T-helper 2 cell treated with Interferon-gamma antibody and Interleukin-4, amounts not matched to agents 5 μg/mL and 100 μg/mL, for 36 hours (primary cell): Measurements from ENCODE around the gene MLF2.

Source experiments
- DNase-seq: peaks from one replicate; pipeline ENCODE4 v3.0.0; 2021; ENCODE audit warnings: low spot score
- H3K27ac Mint-ChIP-seq: one replicate; pipeline ENCODE4 v1.8.0; 2021; ENCODE audit warnings: mild to moderate bottlenecking, mixed read lengths
- H3K27me3 Mint-ChIP-seq: one replicate; pipeline ENCODE4 v1.8.0; 2021; ENCODE audit warnings: low read depth, mixed read lengths
- H3K36me3 Mint-ChIP-seq: one replicate; pipeline ENCODE4 v1.8.0; 2021; ENCODE audit warnings: low read depth, mixed read lengths
- H3K4me1 Mint-ChIP-seq: one replicate; pipeline ENCODE4 v1.8.0; 2021; ENCODE audit warnings: low read depth, mixed read lengths
- H3K4me3 Mint-ChIP-seq: one replicate; pipeline ENCODE4 v1.8.0; 2022; ENCODE audit warnings: mild to moderate bottlenecking, moderate library complexity, mixed read lengths
- H3K9me3 Mint-ChIP-seq: one replicate; pipeline ENCODE4 v1.8.0; 2021; ENCODE audit warnings: mixed read lengths

The MLF2 gene

DNA sequence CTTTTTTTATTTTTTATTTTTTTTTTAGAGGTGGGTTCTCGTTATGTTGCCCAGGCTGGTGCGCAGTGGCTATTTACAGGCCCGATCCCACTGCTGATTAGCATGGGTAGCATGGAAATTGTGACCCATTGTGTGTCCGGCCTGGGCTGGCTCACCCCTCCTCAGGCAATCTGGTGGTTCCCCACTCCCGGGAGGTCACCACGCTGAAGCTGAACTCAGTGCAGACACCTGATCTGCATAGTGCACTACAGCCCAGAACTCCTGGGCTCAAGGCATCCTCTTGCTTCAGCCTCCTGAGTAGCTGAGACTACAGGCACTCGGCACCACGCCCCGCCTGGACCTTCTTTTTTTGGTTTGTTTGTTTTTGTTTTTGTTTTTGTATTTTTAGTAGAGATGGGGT, 30.9 kb upstream of the MLF2 start:
- Mint-ChIP-seq H3K36me3 (no peaks in the 10 kb centered on the region), H3K27me3 (no peaks in the 10 kb centered on the region), H3K4me1 (peaks cover 59% of the 10 kb centered on the region), H3K4me3 (no peak overlapping the region), H3K27ac (no peak overlapping the region), H3K9me3 (no peaks in the 10 kb centered on the region)
- no peak for DNase-seq

DNA sequence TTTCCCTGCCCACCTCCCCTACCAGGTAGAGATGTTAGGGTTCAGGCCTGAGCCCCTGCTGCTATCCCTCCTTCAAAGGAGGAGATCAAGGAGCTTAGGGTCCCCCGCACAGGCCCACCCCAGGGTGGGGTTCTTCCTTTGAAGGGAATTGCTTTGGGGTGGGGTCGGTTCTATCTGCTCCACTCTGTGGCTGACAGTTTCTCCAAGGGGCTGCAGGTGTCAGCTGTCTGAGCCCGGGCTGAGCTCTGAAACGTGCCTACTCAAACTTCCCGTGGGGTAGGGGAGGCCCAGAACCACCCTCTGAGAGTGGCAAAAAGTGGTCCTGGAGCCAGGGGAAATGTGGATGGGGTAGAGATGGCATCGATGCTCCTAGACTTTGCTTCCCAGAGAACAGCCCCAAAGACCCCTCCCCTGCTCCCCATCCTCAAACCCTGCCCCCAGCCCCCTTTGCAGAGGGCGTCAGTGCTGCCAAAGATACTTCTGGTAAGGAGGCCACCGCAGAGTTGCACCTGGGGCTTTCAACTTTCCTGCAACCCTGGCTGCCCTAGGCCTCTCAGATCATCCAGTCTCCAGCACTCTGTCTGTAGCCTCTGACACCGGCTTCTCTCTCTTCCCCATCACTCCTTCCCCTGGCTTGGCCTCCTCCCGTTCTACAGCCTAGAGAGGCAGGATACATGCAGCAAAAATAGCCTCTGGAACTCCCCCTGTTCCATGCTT, 30.1 kb upstream of the MLF2 start:
- Mint-ChIP-seq H3K36me3 (peaks cover 1% of the 10 kb centered on the region), H3K4me3 (no peak overlapping the region), H3K4me1 (peaks cover 57% of the 10 kb centered on the region), H3K9me3 (no peaks in the 10 kb centered on the region), H3K27me3 (peaks cover 2% of the 10 kb centered on the region), H3K27ac (peak overlapping the region; percentile 71)
- DNase-seq: no peak

DNA sequence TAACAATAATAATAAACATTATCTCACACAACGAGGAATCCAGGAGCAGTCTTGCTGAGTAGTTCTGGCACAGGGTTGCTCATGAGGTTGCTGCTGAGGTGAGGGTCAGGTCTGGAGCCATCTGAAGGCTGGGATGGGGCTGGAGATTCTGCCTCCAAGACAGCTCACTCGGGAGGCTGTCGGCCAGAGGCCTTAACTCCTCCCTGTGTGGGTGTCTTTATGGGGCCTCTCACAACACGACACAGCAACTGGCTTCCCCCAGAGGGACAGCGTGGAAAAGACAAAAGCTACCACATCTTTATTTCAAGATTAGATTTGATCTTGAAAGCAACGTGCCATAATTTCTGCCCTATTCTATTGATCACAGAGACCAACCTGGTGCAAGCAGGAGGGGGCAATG, 29.2 kb upstream of the MLF2 start:
- Mint-ChIP-seq H3K4me3 (no peak overlapping the region), H3K36me3 (peaks cover 1% of the 10 kb centered on the region), H3K27ac (no peak overlapping the region), H3K27me3 (peaks cover 2% of the 10 kb centered on the region), H3K9me3 (no peaks in the 10 kb centered on the region), H3K4me1 (peaks cover 54% of the 10 kb centered on the region)
- no peak for DNase-seq

DNA sequence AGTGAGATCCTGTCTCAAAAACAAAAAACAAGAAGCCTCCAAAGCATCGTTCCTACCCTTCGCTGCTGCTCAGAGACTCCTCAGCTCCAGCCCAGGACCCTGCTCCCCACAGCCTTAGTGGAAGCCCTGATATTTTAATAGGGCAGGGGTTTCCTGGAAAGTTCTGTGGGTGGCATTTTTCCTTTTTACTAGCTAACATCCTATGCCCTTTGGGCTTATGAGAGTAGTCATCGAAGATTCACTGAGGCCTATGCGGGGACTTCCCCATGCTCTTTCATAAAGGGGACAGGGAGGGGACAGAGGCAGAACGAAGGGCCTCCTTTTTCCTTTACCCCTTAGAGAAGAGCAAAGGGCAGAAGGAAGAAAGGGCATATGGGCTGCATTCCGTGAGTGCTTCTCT, 27.6 kb upstream of the MLF2 start:
- H3K4me1 Mint-ChIP-seq: peaks cover 46% of the 10 kb centered on the region

DNA sequence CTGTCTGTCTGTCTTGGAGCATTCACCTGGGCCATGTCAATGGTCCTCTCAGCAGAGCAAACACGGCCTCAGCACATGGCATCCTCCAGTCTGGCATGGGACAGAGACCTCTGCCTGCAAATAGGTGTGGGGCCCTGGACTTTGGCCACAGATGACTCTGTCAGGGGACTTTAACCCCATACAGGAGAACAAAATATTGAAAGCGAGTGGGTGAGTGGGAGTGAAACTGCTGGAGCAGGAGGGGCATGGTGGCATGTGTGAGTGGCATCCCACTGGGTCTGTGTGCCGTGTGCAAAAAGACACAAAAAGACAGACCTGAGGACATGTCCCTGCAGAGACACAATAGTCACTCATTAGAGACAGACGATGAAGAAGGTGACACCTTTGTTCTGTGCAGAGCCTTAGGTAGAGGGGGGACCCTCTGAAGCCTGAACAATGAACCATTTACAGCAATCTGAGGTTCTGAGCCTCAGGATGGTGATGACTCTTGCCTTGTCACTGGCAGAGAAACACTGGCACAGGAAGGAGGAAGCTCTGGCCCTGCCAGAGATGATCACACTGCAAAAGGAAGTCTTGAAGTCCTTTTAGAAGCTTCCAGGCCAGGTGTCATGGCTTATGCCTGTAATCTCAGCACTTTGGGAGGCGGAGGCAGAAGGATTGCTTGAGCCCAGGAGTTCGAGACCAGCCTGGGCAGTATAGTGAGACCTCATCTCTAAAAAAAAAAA, 26.9 kb upstream of the MLF2 start:
- peaks cover 2% of the 10 kb centered on the region for H3K27me3 Mint-ChIP-seq
- no peak overlapping the region for H3K4me3 Mint-ChIP-seq
- H3K9me3 Mint-ChIP-seq: no peaks in the 10 kb centered on the region
- peaks cover 53% of the 10 kb centered on the region for H3K4me1 Mint-ChIP-seq
- peak overlapping the region; percentile 50 for H3K27ac Mint-ChIP-seq
- H3K36me3 Mint-ChIP-seq: peaks cover 2% of the 10 kb centered on the region
- DNase-seq: no peak

More for the DNA sequence above, 27.6 kb upstream of the MLF2 start:
- peak; percentile 71 for DNase-seq
- peak overlapping the region; percentile 70 for H3K27ac Mint-ChIP-seq
- H3K36me3 Mint-ChIP-seq: peaks cover 2% of the 10 kb centered on the region
- H3K9me3 Mint-ChIP-seq: no peaks in the 10 kb centered on the region
- H3K4me3 Mint-ChIP-seq: no peak overlapping the region
- H3K27me3 Mint-ChIP-seq: peaks cover 2% of the 10 kb centered on the region

DNA sequence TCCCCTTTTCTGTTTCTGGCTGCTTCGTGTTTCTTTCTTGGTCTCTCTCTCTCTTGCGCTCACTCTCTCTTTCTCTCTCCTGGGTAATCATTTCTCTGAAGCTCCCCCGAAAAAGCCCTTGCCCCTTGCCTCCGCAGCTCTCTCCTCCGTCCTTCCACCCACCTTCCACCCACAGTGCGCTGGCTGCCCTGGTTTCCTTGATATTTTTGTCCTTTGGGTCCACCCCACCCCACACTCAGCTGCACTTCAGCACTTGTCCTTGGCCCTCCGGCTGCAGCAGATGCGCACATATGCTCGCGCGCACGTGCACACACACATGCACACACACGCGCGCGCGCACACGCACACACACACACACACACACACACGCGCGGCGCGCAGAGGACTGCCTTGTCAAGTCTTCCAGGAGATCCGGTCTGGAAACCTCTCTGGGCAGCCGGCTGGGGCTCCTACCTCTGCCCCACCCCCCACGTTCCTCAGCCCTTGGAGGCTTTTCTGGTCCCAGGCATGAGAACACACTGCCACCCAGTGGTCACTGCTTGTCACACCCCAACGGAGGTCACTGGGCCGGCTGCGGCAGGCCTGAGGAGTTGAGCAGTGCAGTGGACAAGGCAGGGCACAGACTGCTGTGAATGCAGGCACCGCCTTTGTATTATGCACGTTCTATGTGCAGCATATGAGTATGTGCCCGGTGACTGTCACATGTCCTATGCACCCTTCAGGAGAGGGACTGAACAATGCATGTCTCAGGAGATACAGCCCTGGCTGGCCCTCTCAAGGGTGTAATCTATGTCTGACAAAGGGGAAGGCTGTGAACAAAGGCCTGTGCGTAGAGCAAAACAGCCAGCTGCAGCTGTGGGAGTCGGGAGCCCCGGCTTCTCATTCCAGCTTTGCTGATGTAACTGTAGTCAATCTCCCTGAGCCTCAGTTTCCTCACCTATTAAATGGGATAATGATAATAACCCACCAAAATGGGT, 25.9 kb upstream of the MLF2 start:
- Mint-ChIP-seq H3K9me3 (no peaks in the 10 kb centered on the region), H3K36me3 (peaks cover 2% of the 10 kb centered on the region), H3K27ac (peak overlapping the region; percentile 66), H3K4me3 (peak overlapping the region; percentile 78), H3K4me1 (peaks cover 52% of the 10 kb centered on the region), H3K27me3 (peaks cover 2% of the 10 kb centered on the region)
- peak; percentile 88 for DNase-seq

DNA sequence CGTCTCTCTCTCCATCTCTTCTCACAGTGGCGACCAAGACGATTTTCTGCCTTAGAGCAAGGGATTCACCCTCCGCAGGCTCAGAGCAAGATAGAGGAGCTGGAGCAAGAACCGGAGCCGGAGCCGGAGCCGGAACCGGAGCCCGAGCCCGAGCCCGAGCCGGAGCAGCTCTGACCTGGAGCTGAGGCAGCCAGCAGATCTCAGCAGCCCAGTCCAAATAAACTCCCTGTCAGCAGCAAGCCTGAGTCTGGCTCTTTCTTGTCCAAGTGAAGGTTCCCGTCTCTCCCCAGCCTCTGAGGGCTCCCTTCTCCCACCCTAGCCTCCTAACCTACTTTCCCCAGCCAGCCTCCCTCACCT, 25.3 kb upstream of the MLF2 start:
- DNase-seq: no peak
- Mint-ChIP-seq H3K27ac (peak overlapping the region; percentile 66), H3K4me3 (peak overlapping the region; percentile 78), H3K36me3 (peaks cover 2% of the 10 kb centered on the region), H3K9me3 (no peaks in the 10 kb centered on the region), H3K4me1 (peaks cover 49% of the 10 kb centered on the region), H3K27me3 (peaks cover 2% of the 10 kb centered on the region)

DNA sequence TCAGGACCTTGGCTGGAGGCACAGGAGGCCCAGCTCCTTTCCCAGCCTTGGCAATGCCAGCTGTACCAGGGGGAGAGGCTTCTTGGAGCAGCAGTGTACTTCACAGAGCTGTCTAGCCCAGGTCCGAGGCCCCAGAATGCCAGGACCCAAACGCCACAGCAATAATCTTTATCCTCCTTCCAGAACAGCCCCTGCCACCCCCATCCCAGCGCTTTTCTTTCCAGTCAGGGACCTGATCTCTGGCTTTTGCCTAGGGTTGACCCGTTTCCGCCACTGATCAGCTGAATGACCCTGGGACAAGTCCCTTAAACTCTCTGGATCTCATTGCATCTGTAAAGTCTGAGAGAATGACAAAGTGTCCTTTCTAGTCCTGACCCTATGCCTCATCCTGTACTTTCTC, 24.4 kb upstream of the MLF2 start:
- peaks cover 2% of the 10 kb centered on the region for H3K36me3 Mint-ChIP-seq
- no peak overlapping the region for H3K27ac Mint-ChIP-seq
- H3K4me1 Mint-ChIP-seq: peaks cover 44% of the 10 kb centered on the region
- H3K27me3 Mint-ChIP-seq: peaks cover 2% of the 10 kb centered on the region
- no peak overlapping the region for H3K4me3 Mint-ChIP-seq
- no peak for DNase-seq
- no peaks in the 10 kb centered on the region for H3K9me3 Mint-ChIP-seq

DNA sequence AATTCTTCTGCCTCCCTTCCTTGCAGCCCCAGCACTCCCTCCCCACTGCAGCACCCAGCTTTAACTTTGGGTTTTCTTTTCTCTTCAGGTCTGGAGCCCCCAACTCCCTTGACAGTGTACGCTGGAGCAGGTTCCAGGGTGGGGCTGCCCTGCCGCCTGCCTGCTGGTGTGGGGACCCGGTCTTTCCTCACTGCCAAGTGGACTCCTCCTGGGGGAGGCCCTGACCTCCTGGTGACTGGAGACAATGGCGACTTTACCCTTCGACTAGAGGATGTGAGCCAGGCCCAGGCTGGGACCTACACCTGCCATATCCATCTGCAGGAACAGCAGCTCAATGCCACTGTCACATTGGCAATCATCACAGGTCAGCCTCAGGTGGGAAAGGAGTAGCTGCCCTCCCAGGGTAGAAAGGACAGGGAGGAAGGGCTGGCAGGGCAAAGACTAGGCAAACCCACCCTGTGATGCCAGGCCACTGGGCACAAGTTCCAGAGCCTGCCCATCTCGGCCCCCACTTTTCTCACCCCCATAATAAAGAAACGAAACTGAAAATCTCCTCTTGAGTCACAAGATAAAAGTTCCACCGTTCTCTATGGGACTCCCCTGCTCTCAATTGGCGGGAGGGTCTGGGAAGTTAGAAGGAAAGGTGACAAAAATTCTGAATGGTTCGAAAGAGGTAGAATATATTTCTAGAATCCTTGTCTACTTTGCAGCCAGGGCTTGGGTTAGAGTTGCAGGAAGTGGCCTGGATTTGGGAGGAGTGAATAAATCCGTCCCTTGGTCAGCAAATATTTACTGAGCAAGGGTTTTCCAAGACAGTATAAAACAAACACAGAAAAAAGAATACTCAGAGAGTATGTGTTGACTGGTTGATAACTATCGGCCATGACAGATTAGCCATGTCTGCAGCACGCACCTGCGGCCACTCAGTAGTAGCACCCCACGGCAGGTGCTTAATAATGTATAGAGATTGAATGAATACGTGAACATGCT, 22.5 kb upstream of the MLF2 start:
- Mint-ChIP-seq H3K4me1 (peaks cover 51% of the 10 kb centered on the region), H3K9me3 (no peaks in the 10 kb centered on the region), H3K27ac (peak overlapping the region; percentile 73), H3K27me3 (peaks cover 2% of the 10 kb centered on the region), H3K36me3 (peaks cover 2% of the 10 kb centered on the region), H3K4me3 (peak overlapping the region; percentile 60)
- no peak for DNase-seq

DNA sequence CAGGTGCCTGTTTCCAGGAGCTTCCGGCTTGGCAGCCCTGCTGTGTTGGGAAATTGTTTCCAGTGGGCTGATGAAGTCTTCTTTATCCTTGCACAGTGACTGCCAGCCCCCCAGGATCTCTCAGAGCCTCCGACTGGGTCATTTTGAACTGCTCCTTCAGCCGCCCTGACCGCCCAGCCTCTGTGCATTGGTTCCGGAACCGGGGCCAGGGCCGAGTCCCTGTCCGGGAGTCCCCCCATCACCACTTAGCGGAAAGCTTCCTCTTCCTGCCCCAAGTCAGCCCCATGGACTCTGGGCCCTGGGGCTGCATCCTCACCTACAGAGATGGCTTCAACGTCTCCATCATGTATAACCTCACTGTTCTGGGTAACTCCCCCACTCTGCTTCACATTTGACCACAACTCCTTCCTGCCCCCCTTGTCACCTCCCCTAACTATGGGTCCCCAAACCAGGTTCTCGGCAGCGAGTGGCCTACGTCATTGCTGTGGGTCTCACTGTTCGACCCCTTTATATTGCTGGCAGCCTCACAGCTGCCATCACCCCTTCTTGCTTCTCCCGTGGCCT, 21.6 kb upstream of the MLF2 start:
- Mint-ChIP-seq H3K27ac (peak overlapping the region; percentile 73), H3K36me3 (peaks cover 2% of the 10 kb centered on the region), H3K9me3 (no peaks in the 10 kb centered on the region), H3K4me3 (peak overlapping the region; percentile 60), H3K4me1 (peaks cover 48% of the 10 kb centered on the region), H3K27me3 (peaks cover 2% of the 10 kb centered on the region)
- no peak for DNase-seq

DNA sequence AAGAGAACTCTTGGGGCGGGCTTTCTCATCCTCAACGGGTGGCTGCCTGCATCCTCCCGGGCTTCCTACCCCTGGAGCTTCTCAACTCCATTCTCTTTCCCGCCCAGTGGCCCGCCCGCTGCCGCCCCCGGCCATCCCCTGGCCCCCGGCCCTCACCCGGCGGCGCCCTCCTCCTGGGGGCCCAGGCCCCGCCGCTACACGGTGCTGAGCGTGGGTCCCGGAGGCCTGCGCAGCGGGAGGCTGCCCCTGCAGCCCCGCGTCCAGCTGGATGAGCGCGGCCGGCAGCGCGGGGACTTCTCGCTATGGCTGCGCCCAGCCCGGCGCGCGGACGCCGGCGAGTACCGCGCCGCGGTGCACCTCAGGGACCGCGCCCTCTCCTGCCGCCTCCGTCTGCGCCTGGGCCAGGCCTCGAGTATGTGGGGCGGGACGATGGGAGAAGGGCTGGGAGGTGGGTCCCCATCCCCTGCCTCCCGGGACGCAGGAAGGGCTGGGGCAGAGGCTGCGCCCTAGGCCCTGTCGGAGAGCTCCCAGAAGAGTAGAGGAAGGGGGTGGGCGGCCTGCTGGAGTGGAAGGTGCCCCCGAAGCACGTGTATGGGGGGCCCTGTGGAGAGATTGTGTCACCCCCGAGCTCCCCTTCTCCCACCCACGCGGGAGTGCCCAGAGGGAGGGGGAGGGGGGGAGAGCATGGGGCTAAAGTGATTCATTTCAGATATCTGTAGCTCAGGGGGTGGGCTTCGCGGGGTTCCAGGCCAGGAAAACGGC, 20.8 kb upstream of the MLF2 start:
- H3K4me1 Mint-ChIP-seq: peaks cover 47% of the 10 kb centered on the region
- H3K27ac Mint-ChIP-seq: peak overlapping the region; percentile 54
- H3K27me3 Mint-ChIP-seq: peaks cover 2% of the 10 kb centered on the region
- H3K9me3 Mint-ChIP-seq: no peaks in the 10 kb centered on the region
- peak overlapping the region; percentile 70 for H3K4me3 Mint-ChIP-seq
- DNase-seq: peak; percentile 43
- peaks cover 4% of the 10 kb centered on the region for H3K36me3 Mint-ChIP-seq
